GM21717 (cell line): ENCODE data around the gene LCE6A.

Experiments
- ATAC-seq: cut with Tn5 transposase; IDR thresholded peaks from one replicate; pipeline ENCODE4 v1.9.1; 2021; ENCODE audit warnings: mild to moderate bottlenecking, moderate library complexity; ENCODE audit not compliant: unreplicated experiment

LCE6A gene

DNA sequence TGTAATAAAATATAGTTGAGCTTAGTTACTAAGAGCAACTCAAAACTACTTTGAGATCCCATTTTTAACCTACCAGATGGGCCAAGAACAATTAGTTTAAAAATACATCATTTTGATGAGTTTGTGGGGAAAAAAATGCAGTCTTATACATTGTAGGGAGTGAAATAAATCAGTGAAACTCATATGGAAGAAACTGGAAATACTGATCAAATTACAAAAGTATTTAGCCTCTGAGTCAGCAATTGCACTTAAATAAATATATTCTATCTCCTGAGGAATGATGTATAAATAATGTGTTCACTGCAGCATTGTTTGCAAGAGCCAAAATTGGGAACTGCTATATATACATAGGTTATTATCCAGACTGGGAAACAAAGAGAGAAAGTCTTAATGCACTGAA lies 30.8 kb downstream of the LCE6A start:
- ATAC-seq = no peak

DNA sequence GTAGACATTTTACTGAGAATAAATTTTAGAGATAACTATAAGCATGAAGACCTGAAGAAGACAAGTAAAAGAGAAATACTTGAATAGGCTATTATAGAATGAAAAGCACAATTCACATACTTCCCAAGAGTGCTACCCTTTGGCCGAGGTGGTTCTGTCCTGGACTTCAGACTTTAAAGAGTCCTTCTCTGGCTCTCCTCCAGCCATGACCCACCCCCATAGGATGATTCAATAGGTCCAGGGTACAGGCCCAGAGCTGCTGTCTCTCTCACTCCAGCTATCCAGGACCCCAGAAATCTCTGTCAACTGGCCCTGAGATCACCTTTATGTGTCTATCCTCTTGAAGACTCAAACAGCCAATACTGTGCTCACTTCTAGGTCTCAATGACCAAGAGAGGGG lies 34.2 kb downstream of the LCE6A start:
- no peak for ATAC-seq

DNA sequence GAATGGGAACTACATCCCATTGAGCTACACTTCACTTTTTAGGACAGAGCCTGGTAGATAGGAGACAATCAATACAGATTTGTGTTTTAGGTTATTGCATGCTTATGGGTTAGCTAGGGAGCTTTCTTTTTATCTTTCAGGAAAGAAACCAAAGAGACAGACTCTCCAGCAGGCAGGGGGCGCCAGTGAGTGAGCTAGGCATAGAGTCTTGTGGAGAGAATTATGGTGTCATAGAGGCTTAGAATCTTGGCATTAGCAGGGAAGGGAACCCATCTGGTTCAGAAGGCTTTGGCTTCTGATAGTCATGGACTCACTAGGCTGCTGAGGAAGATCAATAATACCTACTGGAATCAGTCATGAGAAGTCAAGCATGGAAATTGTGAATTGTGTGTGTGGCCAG lies 35.4 kb downstream of the LCE6A start, which contains the start of gene SMCP:
TSS of gene SMCP (plus strand) at position 281 of the 400 bp plus-strand sequence. CDS start 6,101 bp downstream, outside the sequence.
- ATAC-seq = no peak

DNA sequence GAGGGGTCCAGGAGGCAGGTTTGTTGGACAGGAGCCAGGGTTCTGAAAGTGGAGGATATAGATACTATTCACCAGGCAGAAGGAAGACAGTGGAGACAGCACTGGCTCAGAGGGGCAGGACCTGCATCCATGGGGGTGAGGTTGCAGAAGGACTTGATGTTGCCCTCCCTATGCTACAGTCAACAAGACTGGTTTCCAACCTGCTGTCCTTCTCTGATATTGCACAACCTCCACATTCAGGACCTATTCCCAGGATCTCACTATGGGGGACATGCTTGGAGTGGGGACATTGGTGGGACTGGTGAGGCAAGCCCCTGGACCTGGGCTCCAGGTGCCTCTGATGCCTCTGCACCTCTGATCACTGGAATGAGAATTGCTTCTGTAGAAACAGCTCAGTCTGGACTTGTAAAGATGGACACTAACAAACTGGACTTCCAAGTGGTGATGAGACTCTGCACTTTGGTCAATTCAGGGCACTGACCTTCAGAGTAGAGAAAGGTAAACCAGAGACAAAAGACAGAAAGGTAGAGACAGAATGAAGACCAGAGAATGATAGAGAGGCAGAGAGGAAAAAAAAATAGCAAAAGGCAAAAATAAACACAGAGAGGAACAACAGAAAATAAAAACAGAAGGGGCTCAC lies 37.0 kb downstream of the LCE6A start:
- ATAC-seq = no peak

DNA sequence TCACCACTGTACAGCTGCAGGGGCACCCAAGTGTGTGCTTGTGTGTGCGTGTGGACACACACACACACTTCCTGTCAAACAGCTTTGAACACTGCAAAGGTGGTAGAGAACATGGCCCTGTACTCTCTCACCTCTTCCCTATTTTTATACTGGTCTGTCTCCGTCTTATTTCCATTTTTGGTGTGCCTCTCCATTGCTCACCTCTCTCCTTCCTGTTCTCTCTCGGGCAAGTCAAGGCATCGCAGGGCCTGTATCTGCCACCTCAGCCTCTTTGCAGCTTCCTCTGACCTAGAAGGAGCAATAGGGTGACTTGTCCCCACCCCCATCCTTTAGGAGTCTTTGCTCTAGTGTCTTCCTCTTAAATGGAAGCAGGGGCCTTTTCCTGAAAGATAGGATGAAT lies 37.7 kb downstream of the LCE6A start:
- ATAC-seq = no peak

DNA sequence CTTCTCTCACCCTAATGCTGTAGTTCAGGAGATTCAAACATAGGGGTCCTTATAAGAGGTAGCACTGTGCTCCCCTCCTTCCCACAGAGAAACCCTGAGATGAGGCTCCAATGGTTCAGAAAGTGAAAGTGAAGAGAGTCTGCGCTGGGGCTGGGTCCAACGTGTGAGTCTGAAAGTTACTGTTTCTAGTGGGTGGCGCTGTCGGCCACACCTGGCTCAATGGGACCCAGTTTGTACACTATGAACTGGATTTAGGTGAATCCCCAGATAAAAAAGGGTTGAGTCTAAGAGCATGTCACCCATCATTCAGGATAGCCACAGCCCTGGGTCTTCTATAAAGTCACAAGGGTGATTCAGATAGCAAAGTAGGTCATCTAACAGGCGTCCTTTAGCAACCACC lies 38.3 kb downstream of the LCE6A start:
- no peak for ATAC-seq

DNA sequence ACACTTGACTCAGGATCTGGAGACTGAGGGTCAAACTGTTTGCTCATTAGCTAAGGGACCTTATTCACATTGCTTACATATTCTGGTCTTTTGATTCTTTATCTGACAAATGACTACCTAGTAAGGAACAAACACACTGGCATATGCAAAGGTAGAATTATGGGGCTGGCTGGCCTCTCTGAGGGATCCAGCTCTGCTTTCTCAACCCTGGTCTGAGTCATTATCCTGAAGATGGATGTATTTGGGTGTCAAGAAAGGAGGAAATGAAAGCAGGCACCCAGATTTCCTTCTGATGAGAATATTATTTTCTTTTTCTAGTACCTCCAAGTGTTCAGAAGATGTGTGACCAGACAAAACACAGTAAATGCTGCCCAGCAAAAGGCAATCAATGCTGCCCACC lies 41.4 kb downstream of the LCE6A start:
- no peak for ATAC-seq

DNA sequence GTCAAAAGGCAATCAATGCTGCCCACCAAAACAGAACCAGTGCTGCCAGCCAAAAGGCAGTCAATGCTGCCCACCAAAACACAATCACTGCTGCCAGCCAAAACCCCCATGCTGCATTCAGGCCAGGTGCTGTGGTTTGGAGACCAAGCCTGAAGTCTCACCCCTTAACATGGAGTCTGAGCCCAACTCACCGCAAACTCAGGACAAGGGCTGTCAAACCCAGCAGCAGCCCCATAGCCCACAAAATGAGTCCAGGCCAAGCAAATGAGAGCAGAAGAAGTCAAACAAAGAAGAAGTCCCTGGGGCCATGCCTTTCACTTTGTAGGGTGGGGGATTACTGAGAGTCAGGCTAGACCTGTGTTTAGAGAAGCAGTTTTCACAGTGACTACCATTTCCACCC lies 41.9 kb downstream of the LCE6A start:
- ATAC-seq = no peak

DNA sequence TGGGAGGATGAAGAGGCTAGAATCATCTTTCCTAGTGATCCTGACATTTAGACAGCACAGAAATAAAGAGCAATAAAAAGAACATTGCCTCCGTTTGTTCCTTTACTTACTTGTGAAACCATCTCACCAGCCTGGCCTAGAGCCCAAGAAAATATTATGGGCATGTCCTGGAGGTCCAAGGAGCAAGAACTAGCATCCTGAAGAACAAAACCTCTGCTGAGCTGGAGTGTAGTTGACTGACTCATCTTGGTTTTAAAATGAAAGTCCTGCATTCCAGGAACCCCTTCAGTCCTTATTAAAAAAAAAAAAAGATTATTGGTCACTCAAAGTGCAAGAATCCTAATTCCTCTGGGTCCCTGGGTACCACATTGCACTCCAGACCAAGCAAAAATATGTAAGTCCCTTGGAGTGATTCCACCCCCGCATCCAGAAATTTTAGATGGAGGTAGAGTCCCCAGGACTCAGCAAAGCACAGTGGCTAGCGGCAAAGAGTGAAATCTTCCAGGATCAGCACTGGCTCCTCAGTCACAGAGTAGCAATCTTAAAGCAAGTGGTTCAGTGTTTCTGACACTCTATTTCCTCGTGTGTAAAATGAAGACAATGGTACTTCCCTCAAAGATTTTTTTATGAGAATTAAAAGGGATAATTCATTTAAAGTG lies 42.4 kb downstream of the LCE6A start:
- ATAC-seq = no peak

DNA sequence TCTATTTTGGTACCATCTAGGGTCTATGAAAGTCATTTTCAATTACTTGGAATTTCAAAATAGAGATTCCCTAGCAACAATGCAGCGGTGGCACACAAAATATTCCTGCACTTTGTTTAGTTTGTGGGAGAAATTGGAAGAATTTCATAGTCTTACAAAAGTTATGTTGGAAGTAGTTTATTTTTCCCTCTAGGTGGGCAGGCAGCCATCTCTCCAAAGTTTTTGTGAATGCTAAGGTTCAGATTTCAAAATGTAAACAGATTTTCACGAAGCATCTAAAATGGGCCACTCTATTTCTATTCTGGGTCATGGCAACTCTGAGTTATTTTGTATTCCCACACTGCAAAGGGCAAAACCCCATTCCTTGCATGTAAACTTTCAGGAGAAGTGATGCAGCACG lies 43.4 kb downstream of the LCE6A start:
- ATAC-seq = no peak

DNA sequence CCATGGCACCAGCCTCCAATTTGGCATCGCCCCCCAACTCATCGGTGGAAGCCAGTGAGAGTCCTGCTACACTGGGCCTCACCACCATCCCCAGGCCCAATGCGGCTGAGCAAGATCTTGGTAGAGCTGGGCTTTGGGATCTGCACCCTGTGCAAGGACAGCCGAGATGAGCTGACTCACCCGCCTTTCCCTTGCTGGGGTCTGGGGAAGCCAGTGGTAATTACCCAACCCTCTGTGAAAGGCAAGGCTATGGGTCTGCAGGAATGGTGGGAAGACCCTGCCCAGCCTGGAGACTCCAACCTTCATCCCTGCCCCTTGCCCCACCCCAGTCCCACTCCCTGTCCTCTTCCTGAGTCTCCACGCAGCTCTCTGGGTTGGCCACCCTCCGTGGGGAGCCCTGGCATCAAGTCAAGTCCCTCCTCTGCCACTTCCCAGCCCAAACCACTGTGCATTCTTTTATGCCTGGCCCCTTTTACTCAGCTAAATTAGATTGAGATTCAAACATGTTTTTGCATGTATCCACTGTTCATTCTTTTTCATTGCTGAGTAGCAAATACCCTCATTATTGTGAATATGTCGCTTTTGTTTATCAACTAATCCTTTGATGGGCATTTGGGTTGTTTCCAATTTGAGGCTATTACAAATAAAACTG lies 44.2 kb downstream of the LCE6A start:
- ATAC-seq = no peak

DNA sequence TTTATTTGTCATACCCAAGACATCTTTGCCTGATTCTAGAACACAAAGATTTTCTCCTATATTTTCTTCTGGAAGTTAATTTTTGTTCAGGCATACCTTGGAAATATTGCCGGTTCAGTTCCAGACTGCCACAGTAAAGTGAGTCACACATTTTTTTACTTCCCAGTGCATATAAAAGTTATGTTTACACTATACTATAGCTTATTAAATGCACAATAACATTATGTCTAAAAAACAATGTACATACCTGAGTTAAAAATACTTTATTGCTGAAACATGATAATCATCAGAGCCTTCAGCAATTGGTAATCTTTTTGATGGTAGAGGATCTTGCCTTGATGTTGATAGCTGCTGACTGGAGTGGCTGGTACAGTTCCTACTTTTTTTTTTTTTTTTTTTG lies 45.5 kb downstream of the LCE6A start:
- ATAC-seq = no peak
